H1 (cell line): ENCODE results near the gene UFC1. TPM values are rescaled to one million over a fixed set of nuclear protein-coding genes. Genes with fewer than 3 reads are reported as not detected.
A peak's percentile ranks its signal among the peaks of the same experiment; 100 is the strongest.

Experiments
- CTCF ChIA-PET: fragments of 300-600 bp; sonication (Branson Sonifier 250); formaldehyde crosslinking; loops from one replicate; lab custom pipeline; 2021; ENCODE audit not compliant: partially characterized antibody; lab: Charles Lee
- POLR2A ChIA-PET: fragments of 300-600 bp; sonication (Branson Sonifier 250); formaldehyde crosslinking; loops from one replicate; lab custom pipeline; 2021; ENCODE audit warnings: inconsistent platforms; ENCODE audit not compliant: partially characterized antibody; lab: Charles Lee
- DNase-seq, 2 experiments: peaks; one replicate each; pipeline versions ENCODE4 v3.0.0 to v3.0.0-alpha.2; 2010 to 2022; ENCODE audit warnings: low spot score in 2 of 2, low read depth in 1 of 2, mixed read lengths in 1 of 2
- FAIRE-seq: peaks from 2 replicates; lab custom pipeline; 2011; peaks lifted over from hg19 to GRCh38; lab: Jason Lieb, UNC
- H2AFZ ChIP-seq: 2 replicates; pipeline ENCODE4 v1.8.1; 2012; ENCODE audit warnings: low read length, inconsistent platforms
- H2AK5ac ChIP-seq: 2 replicates; pipeline ENCODE4 v1.6.1; 2013; ENCODE audit warnings: low read depth, low read length
- H2BK120ac ChIP-seq: replicated peaks from 2 replicates; pipeline ENCODE3; 2013; ENCODE audit warnings: low read depth, low read length, inconsistent platforms
- H2BK12ac ChIP-seq: 2 replicates; pipeline ENCODE4 v1.6.1; 2013; ENCODE audit warnings: low read depth, low read length
- H2BK15ac ChIP-seq: 2 replicates; pipeline ENCODE4 v1.6.1; 2013; ENCODE audit warnings: low read length
- H2BK20ac ChIP-seq: 2 replicates; pipeline ENCODE4 v1.6.1; 2013; ENCODE audit warnings: low read length
- H2BK5ac ChIP-seq: 2 replicates; pipeline ENCODE4 v1.6.1; 2013; ENCODE audit warnings: low read depth, low read length
- H3K14ac ChIP-seq: 2 replicates; pipeline ENCODE4 v1.6.1; 2013; ENCODE audit warnings: inconsistent platforms; ENCODE audit not compliant: insufficient read length
- H3K18ac ChIP-seq: 2 replicates; pipeline ENCODE4 v1.6.1; 2013; ENCODE audit warnings: low read length; ENCODE audit errors: extremely low read depth
- H3K23ac ChIP-seq: 2 replicates; pipeline ENCODE4 v1.6.1; 2013; ENCODE audit warnings: inconsistent platforms; ENCODE audit not compliant: insufficient read length
- H3K23me2 ChIP-seq: 2 replicates; pipeline ENCODE4 v1.6.1; 2013; ENCODE audit warnings: low read depth, low read length
- H3K27ac ChIP-seq: 2 replicates; pipeline ENCODE4 v1.6.1; 2011; ENCODE audit warnings: low read depth, low read length, inconsistent platforms
- H3K27me3 ChIP-seq, 4 experiments: replicated peaks in 1 of 4; 1 replicate in 1 of 4; 2 replicates in 3 of 4; pipeline versions ENCODE4 v1.6.1 to v1.8.1; 2011 to 2013; ENCODE audit warnings: low read length in 3 of 4, mild to moderate bottlenecking in 3 of 4, inconsistent platforms in 2 of 4, mixed read lengths in 2 of 4, moderate library complexity in 1 of 4; ENCODE audit not compliant: control insufficient read depth in 3 of 4, insufficient read depth in 3 of 4; ENCODE audit errors: extremely low read depth in 1 of 4
- H3K36me3 ChIP-seq, 4 experiments: 2 replicates each; pipeline versions ENCODE4 v1.6.1 to v1.8.1; 2011 to 2013; ENCODE audit warnings: mild to moderate bottlenecking in 4 of 4, low read length in 3 of 4, moderate library complexity in 2 of 4, control low read depth in 1 of 4, inconsistent platforms in 1 of 4; ENCODE audit not compliant: insufficient read depth in 4 of 4, control insufficient read depth in 2 of 4
- H3K4ac ChIP-seq: replicated peaks from 2 replicates; pipeline ENCODE3; 2013; ENCODE audit warnings: low read length, low read depth, mixed read lengths, inconsistent platforms; ENCODE audit not compliant: insufficient read length
- H3K4me1 ChIP-seq, 4 experiments: replicated peaks in 1 of 4; 1 replicate in 1 of 4; 2 replicates in 3 of 4; pipeline versions ENCODE4 v1.6.1 to v1.8.1; 2011 to 2013; ENCODE audit warnings: low read length in 3 of 4, inconsistent platforms in 2 of 4, mixed read lengths in 1 of 4; ENCODE audit not compliant: insufficient read depth in 4 of 4, control insufficient read depth in 3 of 4
- H3K4me2 ChIP-seq, 2 experiments: 2 replicates each; pipeline versions ENCODE4 v1.6.1 to v1.8.1; 2011 to 2013; ENCODE audit warnings: low read depth in 2 of 2, low read length in 2 of 2, control low read depth in 1 of 2, inconsistent platforms in 1 of 2, mild to moderate bottlenecking in 1 of 2; ENCODE audit not compliant: insufficient read depth in 1 of 2
- H3K4me3 ChIP-seq, 4 experiments: fragments of 200-600, 300-600 bp in 1 of 4; sonication (generic), shearing (Covaris generic), sonication (Bioruptor Twin) in 1 of 4; 2 replicates each; pipeline versions ENCODE4 v1.5.1 to v1.8.1; 2011 to 2016; ENCODE audit warnings: low read length in 4 of 4, low read depth in 3 of 4, control low read depth in 2 of 4, inconsistent platforms in 2 of 4, mild to moderate bottlenecking in 2 of 4, mixed read lengths in 1 of 4, moderate library complexity in 1 of 4; ENCODE audit not compliant: insufficient read depth in 2 of 4; ENCODE audit errors: extremely low read depth in 1 of 4
- H3K56ac ChIP-seq: replicated peaks from 2 replicates; pipeline ENCODE3; 2013; ENCODE audit warnings: low read depth, mild to moderate bottlenecking, mixed read lengths, low read length, inconsistent platforms; ENCODE audit not compliant: insufficient read length
- H3K79me1 ChIP-seq: 2 replicates; pipeline ENCODE4 v1.6.1; 2013; ENCODE audit warnings: low read depth, low read length, control low read depth
- H3K79me2 ChIP-seq, 2 experiments: 2 replicates each; pipeline versions ENCODE4 v1.6.1 to v1.8.1; 2012 to 2013; ENCODE audit warnings: low read length in 2 of 2, mild to moderate bottlenecking in 2 of 2, inconsistent platforms in 1 of 2; ENCODE audit not compliant: insufficient read depth in 2 of 2, control insufficient read depth in 1 of 2
- H3K9ac ChIP-seq, 4 experiments: replicated peaks in 1 of 4; 1 replicate in 1 of 4; 2 replicates in 3 of 4; pipeline versions ENCODE4 v1.6.1 to v1.8.1; 2011 to 2013; ENCODE audit warnings: low read depth in 3 of 4, low read length in 3 of 4, control low read depth in 2 of 4, mild to moderate bottlenecking in 2 of 4, moderate library complexity in 2 of 4, inconsistent platforms in 1 of 4; ENCODE audit errors: extremely low read depth in 1 of 4
- H3K9me3 ChIP-seq, 2 experiments: 2 replicates each; pipeline versions ENCODE4 v1.6.1 to v1.8.1; 2012 to 2013; ENCODE audit warnings: mild to moderate bottlenecking in 2 of 2, moderate library complexity in 2 of 2, control low read depth in 1 of 2, inconsistent platforms in 1 of 2, low read depth in 1 of 2, low read length in 1 of 2, mixed read lengths in 1 of 2; ENCODE audit not compliant: insufficient read depth in 2 of 2
- H4K20me1 ChIP-seq, 2 experiments: replicated peaks in 1 of 2; 2 replicates each; pipeline versions ENCODE3 to v1.8.1; 2011 to 2013; ENCODE audit warnings: inconsistent platforms in 2 of 2, low read length in 2 of 2, mild to moderate bottlenecking in 1 of 2; ENCODE audit not compliant: insufficient read depth in 2 of 2, control insufficient read depth in 1 of 2
- H4K5ac ChIP-seq: 2 replicates; pipeline ENCODE4 v1.6.1; 2013; ENCODE audit warnings: low read length, low read depth, mixed read lengths, inconsistent platforms; ENCODE audit not compliant: insufficient read length
- H4K8ac ChIP-seq: 2 replicates; pipeline ENCODE4 v1.8.0; 2013; ENCODE audit warnings: mild to moderate bottlenecking, moderate library complexity, low read length, inconsistent platforms; ENCODE audit not compliant: insufficient read depth; ENCODE audit errors: extremely low read depth
- H4K91ac ChIP-seq: replicated peaks from 2 replicates; pipeline ENCODE3; 2013; ENCODE audit warnings: low read length, mixed read lengths, inconsistent platforms; ENCODE audit not compliant: insufficient read length
- ATF3 ChIP-seq: IDR thresholded peaks from 2 replicates; pipeline ENCODE4 v1.6.1; 2011; ENCODE audit warnings: low read depth, mild to moderate bottlenecking, low read length; ENCODE audit not compliant: insufficient read depth
- CBX8 ChIP-seq: fragments of 300-800, 300-1000 bp; sonication (generic); IDR thresholded peaks from 2 replicates; pipeline ENCODE4 v1.7.1; 2016; ENCODE audit warnings: low read depth, low read length, borderline replicate concordance
- CREB1 ChIP-seq: IDR thresholded peaks from 2 replicates; pipeline ENCODE4 v1.6.1; 2012; ENCODE audit warnings: inconsistent platforms
- FOSL1 ChIP-seq: IDR thresholded peaks from 2 replicates; pipeline ENCODE4 v1.6.1; 2011; ENCODE audit warnings: mild to moderate bottlenecking, low read depth, low read length, moderate library complexity; ENCODE audit not compliant: insufficient read depth
- KDM4A ChIP-seq: IDR thresholded peaks from one replicate; pipeline ENCODE4 v1.7.1; 2012; ENCODE audit warnings: low read depth, mild to moderate bottlenecking, moderate library complexity, low read length, inconsistent platforms; ENCODE audit not compliant: severe bottlenecking
- MAX ChIP-seq: IDR thresholded peaks from 2 replicates; pipeline ENCODE4 v1.6.1; 2012; ENCODE audit warnings: inconsistent platforms
- PHF8 ChIP-seq: fragments of 200-600 bp; sonication (generic); conservative IDR thresholded peaks from 2 replicates; pipeline ENCODE4 v1.7.1; 2012; ENCODE audit warnings: low read depth, mild to moderate bottlenecking, inconsistent platforms, low read length, moderate library complexity
- RNF2 ChIP-seq: fragments of 200-900, 300-1000 bp; sonication (generic); IDR thresholded peaks from 2 replicates; pipeline ENCODE4 v1.7.1; 2016; ENCODE audit warnings: borderline replicate concordance, low read depth, mild to moderate bottlenecking, antibody characterized with exemption, low read length; ENCODE audit not compliant: poor library complexity, severe bottlenecking; ENCODE audit errors: missing control alignments
- SIX5 ChIP-seq: IDR thresholded peaks from 2 replicates; pipeline ENCODE4 v1.6.1; 2011; ENCODE audit warnings: mild to moderate bottlenecking, low read depth, low read length
- SP1 ChIP-seq: IDR thresholded peaks from 2 replicates; pipeline ENCODE4 v1.6.1; 2011; ENCODE audit warnings: low read depth, low read length
- YY1 ChIP-seq: IDR thresholded peaks from 2 replicates; pipeline ENCODE4 v1.6.1; 2011; ENCODE audit warnings: low read depth, mild to moderate bottlenecking, low read length
- WGBS, 2 experiments: shearing (Covaris generic) in 1 of 2; methylation state at CpG; one replicate each; pipeline versions ENCODE4 v1.1.6 to v1.1.7; 2013 to 2015; ENCODE audit warnings: low lambda C conversion rate in 2 of 2, mixed read lengths in 2 of 2, inconsistent platforms in 1 of 2, low coverage in 1 of 2, missing lambda C conversion rate in 1 of 2; ENCODE audit not compliant: insufficient replicate concordance in 2 of 2, insufficient coverage in 1 of 2, insufficient read length in 1 of 2; ENCODE audit errors: extremely low coverage in 1 of 2, missing lambda C conversion rate in 1 of 2; 5-methylcytosine and 5-hydroxymethylcytosine counted together
- polyA plus RNA-seq, 7 experiments: library from polyadenylated mRNA; depleted of rRNA in 3 of 7; stranded (reverse) in 5 of 7; unstranded in 2 of 7; fragments of >200 nt in 5 of 7; fragments of 200-250 nt in 2 of 7; gene quantifications; 1 replicate in 5 of 7; 2 replicates in 1 of 7; 4 replicates in 1 of 7; pipeline versions ENCODE4 v1.2.1 to v1.2.3, GENCODE V29; 2011 to 2013; ENCODE audit warnings: missing spikeins in 2 of 7, mixed read lengths in 2 of 7
- total RNA-seq: library from RNA; stranded (reverse); fragmentation: NEBNext Ultra II Directional; extraction: Animal tissue kit (Norgen Biotek cat#: 25700); gene quantifications from 2 replicates; pipeline ENCODE4 v1.2.1, GENCODE V29; 2021

Gene UFC1
- total and polyA plus RNA-seq, 2 of the 8 experiments (the other 6 are each of a cell fraction or from before 2014, with no cell fraction given) = 67.8 to 102 TPM

GRCh38 chr1:161196111-161196510 lies 42.3 kb downstream of the UFC1 start:
- no peaks in the 10 kb centered on the region for H3K9me3 ChIP-seq
- H3K4me2 ChIP-seq = 0 out of 4 replicates have a peak overlapping the region, but pooled peaks of 1 of the 2 experiments have one; percentile 67

More at GRCh38 chr1:161196111-161196510, 42.3 kb downstream of the UFC1 start:
- no peak overlapping the region for H3K27ac ChIP-seq
- H3K14ac ChIP-seq = no peak overlapping the region
- H4K20me1 ChIP-seq = no peaks in the 10 kb centered on the region
- no peak overlapping the region for H3K23ac ChIP-seq
- no peak overlapping the region for H3K56ac ChIP-seq
- H4K8ac ChIP-seq = no peak overlapping the region; the same call in 1 of the 2 replicates
- DNase-seq (no peak), FAIRE-seq (no peak)
- H3K79me2 ChIP-seq = peaks cover 0 to 5% of the 10 kb centered on the region in 2 experiments; a peak in 1 of 4 replicates
- no peak overlapping the region for H3K4ac ChIP-seq
- H4K91ac ChIP-seq = no peak overlapping the region
- no peak overlapping the region for H3K18ac ChIP-seq
- 87% methylated on average over 7 of the region's 7 CpGs; no CpG with 5 or more reads in 1 of the 2 experiments for WGBS, 2 experiments
- no peak overlapping the region for H2AK5ac ChIP-seq
- no peak overlapping the region for H2AFZ ChIP-seq
- no peak overlapping the region for H4K5ac ChIP-seq
- no peaks in the 10 kb centered on the region; a peak in 1 of 7 replicates for H3K27me3 ChIP-seq
- peaks cover 11% of the 10 kb centered on the region; the same call in 1 of the 2 replicates for H3K23me2 ChIP-seq
- 0 out of 2 replicates have a peak overlapping the region, but pooled peaks have one; percentile 48 for H2BK20ac ChIP-seq
- H3K9ac ChIP-seq = no peak overlapping the region
- peaks cover 15 to 45% (median 41%) of the 10 kb centered on the region in 4 experiments for H3K4me1 ChIP-seq
- H2BK120ac ChIP-seq = no peak overlapping the region
- H2BK15ac ChIP-seq = no peak overlapping the region
- peak overlapping the region; percentile 67; the same call in 1 of the 2 replicates for H2BK5ac ChIP-seq
- ChIA-PET CTCF (interaction anchor here (1.0 to 17.6 kb wide), 5 partner anchors 11 to 160 kb away, joined by 3 to 427 read pairs (median 4); partner anchors contain the start of genes APOA2, B4GALT3, FCER1G and TOMM40L), POLR2A (interaction anchor here (1.0 to 1.6 kb wide), 4 partner anchors 9 to 110 kb away, joined by 3 to 4 read pairs (median 3); partner anchors contain the start of gene FCER1G)
- peaks cover 4 to 12% (median 7%) of the 10 kb centered on the region in 4 experiments; a peak in 5 of 8 replicates for H3K36me3 ChIP-seq
- no peak overlapping the region for H2BK12ac ChIP-seq
- H3K79me1 ChIP-seq = peaks cover 6% of the 10 kb centered on the region; the same call in 1 of the 2 replicates
- H3K4me3 ChIP-seq = no peak overlapping the region
- TF ChIP-seq PHF8 = no peak
- TF ChIP-seq FOSL1 = no peak
- no peak for TF ChIP-seq MAX
- no peak for TF ChIP-seq KDM4A
- TF ChIP-seq YY1 = no peak
- no peak for TF ChIP-seq SIX5
- no peak for TF ChIP-seq SP1
- no peak for TF ChIP-seq CREB1
- TF ChIP-seq ATF3 = no peak
- TF ChIP-seq CBX8 = no peak
- TF ChIP-seq RNF2 = no peak
